T47D (cell line): ENCODE data around the gene NMBR.
"Not testable (repeated sequence)": the region's sequence is repeated elsewhere in the genome, so short reads cannot be mapped to it uniquely, and the experiment has no call there.

Experiments
- DNase-seq, 2 experiments: peaks; one replicate each; pipeline versions ENCODE4 v3.0.0 to v3.0.0-alpha.2; 2011 to 2012; ENCODE audit warnings: low read depth in 1 of 2, low spot score in 1 of 2
- JUND ChIP-seq: IDR thresholded peaks from 2 replicates; pipeline ENCODE4 v1.6.1; 2012; ENCODE audit warnings: low read depth
- in situ Hi-C: cut with HindIII; loops from 2 replicates; pipeline ENCODE4 v1.10.0; 2016; ENCODE audit warnings: low sequenced_read_pairs, low pct_unique_long_range_greater_than_20kb

Gene NMBR

DNA sequence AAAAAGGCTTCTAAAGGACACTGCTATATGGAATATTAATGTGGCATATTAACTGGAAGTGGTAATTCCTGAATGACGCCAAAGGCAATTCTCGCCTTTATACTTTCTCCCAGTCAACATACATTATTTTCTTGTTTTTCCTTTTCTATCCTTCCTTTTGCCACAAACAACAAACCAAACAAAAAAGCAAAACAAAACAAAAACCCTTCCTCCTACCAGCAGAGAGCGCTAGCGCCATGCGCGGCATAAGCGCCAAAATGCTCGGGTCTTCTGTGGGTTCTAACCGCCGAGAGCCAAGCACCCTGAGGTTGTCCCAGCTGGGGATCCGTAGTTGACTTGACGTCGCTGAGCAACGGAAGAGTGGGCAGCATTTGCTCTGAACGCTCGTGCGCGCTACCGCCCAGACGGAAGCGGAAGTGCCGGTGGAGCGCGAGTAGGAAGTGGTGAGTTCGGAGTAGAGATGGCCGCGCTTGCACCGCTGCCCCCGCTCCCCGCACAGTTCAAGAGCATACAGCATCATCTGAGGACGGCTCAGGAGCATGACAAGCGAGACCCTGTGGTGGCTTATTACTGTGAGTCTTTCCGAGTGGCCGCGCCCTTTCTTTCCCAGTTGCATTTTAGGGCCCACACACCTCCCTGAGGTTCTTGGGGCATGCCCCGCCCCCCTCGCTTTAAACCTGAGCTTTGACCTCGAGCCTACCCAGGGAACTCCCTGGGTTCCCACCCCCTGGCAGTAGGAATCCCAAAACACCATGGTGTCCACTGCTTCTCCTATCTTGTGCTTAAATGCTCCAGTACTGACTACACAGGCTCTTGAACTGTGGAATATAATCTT lies at the start of gene NMBR, which contains the start of gene VTA1:
TSS of gene NMBR (minus strand) at position 295 of the 835 bp plus-strand sequence. CDS start 58,464 bp downstream, outside the sequence.
TSS of gene VTA1 (plus strand) at position 436 of the 835 bp plus-strand sequence. CDS start at position 461, 25 bp downstream.
- TF ChIP-seq JUND: no peak
- peak; percentile 52 to 98 for DNase-seq
- in situ Hi-C loops: no loop called here

DNA sequence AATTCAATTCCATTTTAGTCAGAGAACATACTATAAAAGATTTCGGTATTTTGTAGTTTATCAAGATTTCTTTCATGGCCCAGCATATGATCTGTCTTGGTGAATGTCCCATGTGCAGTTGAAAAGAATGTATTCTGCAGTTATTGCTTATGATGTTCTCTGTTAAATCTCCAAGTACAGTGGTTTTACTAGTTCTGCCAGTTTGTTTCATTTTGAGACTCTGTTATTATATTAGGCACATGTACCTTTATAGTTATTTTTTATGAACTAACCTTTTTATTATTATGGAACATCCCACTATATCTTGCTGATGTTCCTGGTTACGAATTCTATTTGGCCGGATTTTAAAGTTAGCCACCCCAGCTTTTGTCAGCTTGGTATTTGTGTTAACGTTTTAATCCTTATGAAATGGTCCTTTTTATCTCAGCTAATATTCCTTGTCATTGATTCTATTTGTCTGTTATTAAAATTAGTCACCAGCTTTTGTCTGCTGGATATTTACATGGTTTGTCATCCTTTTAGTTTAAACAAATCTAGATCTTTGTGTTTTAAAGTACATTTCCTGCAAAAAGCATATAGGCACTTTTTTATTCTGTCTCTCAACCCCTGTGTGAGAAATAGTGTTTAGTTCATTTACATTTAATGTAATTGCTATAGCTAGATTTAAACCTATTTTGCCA lies 49.1 kb upstream of the NMBR start:
- in situ Hi-C loops: no loop called here
- TF ChIP-seq JUND: no peak

DNA sequence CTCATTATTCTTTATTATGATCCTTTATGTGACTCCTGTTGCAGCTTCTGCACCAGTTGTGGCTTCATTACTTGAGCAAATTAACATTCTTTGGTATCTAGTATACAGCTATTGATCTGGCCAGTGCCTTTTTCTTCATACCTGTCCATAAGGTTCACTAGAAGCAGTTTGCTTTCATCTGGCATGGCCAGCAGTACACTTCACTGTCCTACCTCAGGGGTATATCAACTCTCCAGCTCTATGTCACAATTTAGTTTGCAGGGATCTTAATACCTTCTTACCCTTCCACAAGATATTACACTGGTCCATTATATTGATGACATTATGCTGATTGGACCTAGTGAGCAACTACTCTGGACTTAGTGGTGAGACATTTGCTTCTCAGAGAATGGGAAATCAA lies 46.7 kb upstream of the NMBR start:
- in situ Hi-C loops: no loop called here
- no peak for DNase-seq
- TF ChIP-seq JUND: no peak

More for the DNA sequence above, 49.1 kb upstream of the NMBR start:
- DNase-seq: peak in 1 of 2 experiments; percentile 2

DNA sequence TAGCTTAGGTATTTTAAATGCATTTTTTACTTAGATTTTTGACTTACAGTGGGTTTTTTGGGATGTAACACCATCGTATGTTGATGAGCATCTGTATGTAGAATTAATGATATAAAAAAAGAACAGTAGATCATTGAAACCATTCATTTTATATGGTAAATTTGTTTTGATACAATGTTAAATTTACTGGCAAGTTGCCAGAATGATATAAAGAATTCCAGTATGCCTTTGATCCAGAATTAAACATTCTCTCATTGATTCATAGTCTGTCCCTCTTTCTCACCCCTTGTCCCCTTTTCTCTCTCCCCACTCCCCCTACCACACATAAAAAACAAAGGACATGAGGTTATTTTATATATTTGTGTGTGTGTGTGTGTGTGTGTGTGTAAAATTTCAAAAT lies 45.4 kb upstream of the NMBR start:
- in situ Hi-C loops: no loop called here
- no peak for TF ChIP-seq JUND
- DNase-seq: no peak

DNA sequence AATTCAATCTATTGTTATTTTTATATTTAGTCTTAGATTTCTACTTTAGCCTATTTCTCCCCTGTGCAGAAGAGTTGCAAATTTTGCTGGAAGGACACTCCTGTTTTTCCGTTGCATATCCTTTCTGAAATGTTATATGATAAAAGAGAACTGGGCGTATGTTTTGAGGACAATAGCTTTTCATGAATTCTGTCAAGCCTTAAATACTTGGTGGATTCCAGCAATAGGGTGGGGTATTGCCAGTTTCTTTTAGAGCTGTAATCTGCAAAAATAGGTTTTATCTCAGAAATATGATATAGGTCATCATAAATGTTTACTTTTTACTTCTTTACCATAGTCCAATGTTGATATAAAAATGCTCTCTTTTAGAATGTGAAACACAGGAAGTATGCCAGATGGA lies 42.1 kb upstream of the NMBR start:
- no peak for TF ChIP-seq JUND
- no peak for DNase-seq
- in situ Hi-C loops: no loop called here

DNA sequence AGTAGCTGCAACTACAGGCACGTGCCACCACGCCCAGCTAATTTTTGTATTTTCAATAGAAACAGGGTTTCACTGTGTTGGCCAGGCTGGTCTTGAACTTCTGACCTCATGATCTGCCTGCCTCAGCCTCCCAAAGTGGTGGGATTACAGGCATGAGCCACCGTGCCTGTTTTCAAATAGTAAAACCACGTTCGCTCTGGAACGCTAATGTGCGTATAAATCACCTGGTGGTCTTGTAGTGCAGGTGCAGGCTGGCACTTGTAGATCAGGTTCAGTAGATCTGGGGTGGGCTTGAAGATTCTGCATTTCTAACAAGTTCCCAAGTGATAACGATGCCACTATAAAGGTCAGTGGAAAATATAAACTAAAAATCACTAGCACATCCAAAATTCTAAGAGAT lies 41.4 kb upstream of the NMBR start:
- DNase-seq, in situ Hi-C loops: not testable (repeated sequence)

DNA sequence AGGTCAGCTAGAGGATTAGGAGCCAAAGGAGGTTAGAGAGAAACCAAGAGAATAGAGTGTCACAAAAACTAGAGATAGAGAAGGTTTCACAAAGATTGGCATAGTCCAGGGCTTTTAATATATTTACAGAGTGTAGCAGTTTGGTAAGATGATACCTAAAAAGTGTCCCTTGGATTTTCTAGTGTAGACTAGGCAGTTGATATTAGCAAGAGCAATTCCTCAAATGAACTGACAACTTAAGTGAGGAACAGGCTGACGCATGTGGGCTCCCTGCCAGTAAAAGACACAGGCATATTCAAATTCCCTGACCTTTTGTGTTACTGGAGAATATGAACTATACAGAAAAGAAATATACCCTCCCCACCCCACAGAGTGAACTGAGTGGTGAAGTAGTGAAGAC lies 40.3 kb upstream of the NMBR start:
- TF ChIP-seq JUND: no peak
- in situ Hi-C loops: no loop called here
- no peak for DNase-seq

DNA sequence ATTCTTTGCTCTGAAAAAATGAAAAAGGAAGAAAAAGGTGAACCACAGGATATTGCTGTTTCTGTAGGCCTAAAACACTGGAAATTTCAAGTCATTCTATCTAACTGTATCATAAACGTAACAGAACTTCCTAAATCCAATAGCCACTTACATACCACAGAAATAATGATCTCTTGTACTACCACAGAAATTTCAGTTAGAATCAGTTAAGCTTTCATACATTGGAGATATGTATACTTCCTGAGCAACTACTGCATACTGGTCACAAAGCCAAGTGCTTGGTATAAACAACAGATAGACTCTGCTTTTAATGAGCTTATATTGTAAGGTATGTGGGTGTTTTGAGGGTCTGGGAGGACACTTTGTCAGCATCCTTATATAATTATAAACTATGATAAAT lies 38.7 kb upstream of the NMBR start:
- DNase-seq: no peak
- TF ChIP-seq JUND: no peak
- in situ Hi-C loops: no loop called here

DNA sequence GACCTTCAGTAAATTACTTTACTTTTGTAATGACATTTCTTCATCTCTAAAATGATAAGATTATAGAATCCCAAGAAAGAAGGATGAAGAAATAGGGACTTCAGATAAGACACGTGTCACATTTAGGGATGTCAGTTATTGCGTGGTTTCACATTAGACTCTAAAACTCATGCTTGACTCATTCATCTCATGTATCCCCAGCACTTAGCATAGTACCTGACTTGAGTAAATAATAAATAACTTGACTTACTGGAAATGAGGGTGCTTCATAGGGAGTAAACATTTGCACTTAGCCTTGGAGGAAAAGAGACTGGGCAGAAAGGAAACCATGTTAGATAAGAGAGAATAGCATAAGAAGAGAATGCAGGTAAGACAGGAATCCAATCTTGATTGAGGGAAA lies 37.4 kb upstream of the NMBR start:
- no peak for TF ChIP-seq JUND
- in situ Hi-C loops: no loop called here

DNA sequence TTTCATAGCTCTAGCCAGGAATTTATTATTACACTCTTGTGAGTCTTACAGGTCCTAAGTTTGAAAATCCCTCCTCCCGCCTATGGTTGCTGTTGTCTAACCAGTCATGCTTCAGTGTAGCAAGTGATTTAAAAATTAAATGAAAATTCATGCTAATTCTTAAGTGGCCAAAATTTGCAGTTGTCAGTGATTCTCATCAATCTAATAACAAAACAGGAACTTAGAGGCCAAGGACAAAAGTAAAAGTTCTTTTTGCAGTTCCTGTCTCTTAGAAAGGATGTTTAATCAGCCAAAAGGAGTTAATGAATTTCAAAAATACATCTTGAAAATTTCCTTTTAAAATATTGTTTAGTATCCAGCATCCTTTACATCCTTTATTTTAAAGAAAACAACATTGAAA lies 36.4 kb upstream of the NMBR start:
- DNase-seq: no peak
- in situ Hi-C loops: no loop called here
- no peak for TF ChIP-seq JUND

More for the DNA sequence above, 37.4 kb upstream of the NMBR start:
- no peak for DNase-seq

DNA sequence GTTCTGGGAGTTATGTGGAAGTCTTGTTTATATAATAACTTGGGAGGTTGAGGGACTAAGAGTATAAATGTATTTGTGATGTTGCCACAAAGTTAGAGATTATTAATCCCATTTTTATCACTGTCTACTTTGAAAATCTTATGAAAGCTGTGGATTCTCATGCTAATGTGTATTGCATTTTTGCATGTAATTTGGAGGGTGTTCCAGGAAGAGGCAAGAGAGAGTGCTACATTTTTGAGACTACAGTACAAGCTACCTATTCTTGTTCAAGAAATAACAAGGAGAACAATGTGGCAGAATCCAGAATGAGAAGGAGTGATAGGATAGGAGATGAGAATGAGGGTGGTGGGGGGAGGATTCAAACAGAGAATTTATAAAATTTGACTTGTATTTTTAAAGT lies 35.1 kb upstream of the NMBR start:
- in situ Hi-C loops: no loop called here
- no peak for TF ChIP-seq JUND
- no peak for DNase-seq

DNA sequence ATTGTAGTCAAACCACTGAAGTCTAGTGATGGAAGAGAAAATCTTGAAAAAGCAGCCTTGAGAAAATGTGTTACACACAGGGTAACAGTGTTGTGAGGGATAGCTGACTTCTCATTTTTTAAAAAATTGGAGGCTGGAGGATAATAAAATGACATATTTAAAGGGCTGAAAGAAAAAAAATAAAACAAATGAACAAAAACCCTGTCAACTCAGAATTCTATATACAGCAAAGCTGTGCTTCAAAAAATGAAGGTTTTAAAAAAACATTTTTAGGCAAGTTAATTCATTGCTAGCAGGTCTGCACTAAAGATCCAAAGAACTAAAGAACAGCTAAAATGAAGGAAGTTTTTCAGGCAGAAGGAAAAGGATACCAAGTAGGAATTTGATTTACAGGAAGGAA lies 31.2 kb upstream of the NMBR start:
- no peak for TF ChIP-seq JUND
- DNase-seq: no peak
- in situ Hi-C loops: no loop called here

DNA sequence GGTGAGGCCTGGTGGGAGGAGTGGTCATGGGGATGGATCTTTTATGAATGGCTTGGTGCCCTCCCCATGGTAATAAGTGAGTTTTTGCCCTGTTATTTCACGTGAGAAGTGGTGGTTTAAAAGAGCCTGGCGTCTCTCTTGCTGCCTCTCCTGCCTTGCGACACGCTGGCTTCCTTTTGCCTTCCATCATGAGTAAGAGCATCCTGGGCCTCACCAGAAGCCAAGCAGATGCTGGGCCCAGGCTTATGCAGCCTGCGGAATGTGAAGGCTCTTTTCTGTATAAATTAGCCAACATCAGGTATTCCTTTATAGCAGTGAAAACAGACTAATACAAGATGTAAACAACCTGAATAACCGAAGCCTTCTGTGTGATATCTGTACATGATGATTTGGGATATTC lies 27.8 kb upstream of the NMBR start:
- in situ Hi-C loops: no loop called here
- no peak for TF ChIP-seq JUND
- DNase-seq: no peak
